Activated CD4-positive, alpha-beta T cell treated with anti-CD3 and anti-CD28 coated beads for 48 hours (primary cell): ENCODE data around the gene LRRC4B.
"Not testable (repeated sequence)": the region's sequence is repeated elsewhere in the genome, so short reads cannot be mapped to it uniquely, and the experiment has no call there.

ENCODE experiments used
- DNase-seq: peaks from one replicate; pipeline ENCODE4 v3.0.0-alpha.2; 2020

The LRRC4B gene

DNA sequence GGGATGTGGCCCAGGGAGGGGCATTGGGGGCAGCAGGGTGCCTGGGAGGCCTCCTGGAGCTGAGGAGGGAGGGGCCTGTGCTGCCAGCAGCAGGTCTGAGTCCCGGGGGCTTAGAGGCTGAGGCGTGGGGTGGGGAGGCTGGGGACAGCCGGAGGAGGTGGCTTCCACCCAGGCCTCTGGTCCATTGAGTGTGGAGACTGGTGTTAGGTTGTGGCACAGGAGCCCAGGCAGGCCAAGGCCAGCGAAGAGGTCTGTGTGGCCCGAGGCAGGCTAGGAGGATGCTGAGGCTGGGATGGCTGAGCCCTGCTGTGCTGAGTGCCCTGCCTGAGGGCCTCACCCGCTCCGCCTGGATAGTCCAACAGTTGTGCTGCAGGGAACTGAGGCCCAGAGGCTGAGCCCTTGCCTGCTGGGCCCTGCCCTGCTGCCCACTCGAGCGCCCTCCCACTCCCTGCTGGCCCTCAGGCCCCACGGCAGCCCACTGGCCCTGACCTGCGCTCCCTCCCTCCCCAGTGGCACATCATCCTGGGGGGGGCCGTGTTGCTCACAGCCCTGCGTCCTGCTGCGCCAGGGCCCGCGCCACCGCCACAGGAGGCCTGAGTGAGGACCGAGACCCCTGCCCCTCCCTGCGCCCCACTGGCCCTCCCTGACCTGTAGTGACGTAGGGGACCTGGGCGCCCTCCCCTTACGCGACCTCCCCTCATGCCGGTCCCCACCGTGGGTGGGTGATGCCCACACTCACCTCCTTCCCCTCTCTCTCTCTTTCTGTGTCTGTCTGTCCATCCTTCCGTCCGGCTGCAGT lies 86.7 kb downstream of the LRRC4B start:
- DNase-seq = no peak

DNA sequence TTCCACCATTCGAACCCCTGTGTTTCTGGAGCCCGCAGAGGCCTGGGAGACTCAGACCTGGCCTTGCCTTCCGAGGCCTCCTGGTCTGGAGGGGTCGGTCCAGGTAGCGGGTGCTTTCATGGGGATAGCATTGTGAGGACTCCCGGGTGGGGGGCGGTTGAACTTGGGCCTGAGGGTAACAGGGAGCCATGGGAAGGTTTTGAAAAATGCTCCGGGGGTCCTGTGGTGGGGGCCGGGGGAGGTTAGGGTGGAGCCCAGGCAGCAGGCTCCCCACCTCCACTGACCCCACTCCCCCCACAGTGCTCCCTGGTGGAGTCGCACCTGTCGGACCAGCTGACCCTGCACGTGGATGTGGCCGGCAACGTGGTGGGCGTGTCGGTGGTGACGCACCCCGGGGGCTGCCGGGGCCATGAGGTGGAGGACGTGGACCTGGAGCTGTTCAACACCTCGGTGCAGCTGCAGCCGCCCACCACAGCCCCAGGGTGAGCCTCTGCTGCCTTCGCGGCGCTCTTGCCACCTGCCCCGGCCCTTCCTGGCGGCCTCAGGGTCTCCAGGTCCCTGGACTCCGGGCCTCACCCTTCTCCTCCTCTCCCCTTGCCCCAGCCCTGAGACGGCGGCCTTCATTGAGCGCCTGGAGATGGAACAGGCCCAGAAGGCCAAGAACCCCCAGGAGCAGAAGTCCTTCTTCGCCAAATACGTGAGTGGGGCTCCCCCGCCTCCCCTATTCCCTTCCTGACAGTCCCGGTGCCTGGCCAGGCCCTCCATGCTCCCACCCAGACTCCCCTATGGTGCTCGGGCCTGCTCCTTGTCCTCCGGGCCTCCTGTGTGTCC lies 87.7 kb downstream of the LRRC4B start:
- no peak for DNase-seq

DNA sequence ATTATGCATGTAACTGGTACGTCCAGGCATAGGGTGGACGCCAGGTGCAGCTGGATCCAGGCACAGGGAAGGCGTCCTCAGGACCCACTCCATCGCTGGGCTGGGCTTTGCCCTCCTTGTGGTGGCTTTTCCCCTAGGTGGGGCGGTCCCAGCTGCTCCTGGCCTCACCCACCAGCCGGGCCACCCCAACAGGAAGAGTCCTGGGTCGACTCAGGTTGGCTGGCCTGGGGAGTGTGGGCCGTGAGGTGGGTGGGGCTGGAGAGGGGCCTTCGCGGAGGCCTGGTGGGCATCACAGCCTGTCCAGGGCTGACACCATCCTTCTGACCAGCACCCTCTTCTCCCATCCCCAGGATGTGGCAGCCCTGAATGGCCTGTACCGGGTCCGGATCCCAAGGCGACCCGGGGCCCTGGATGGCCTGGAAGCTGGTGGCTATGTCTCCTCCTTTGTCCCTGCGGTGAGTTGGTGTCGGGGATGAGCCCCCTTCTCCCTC lies 88.4 kb downstream of the LRRC4B start:
- no peak for DNase-seq

GRCh38 chr19:50478901-50479715 lies 89.1 kb downstream of the LRRC4B start:
- peak; percentile 55 for DNase-seq

DNA sequence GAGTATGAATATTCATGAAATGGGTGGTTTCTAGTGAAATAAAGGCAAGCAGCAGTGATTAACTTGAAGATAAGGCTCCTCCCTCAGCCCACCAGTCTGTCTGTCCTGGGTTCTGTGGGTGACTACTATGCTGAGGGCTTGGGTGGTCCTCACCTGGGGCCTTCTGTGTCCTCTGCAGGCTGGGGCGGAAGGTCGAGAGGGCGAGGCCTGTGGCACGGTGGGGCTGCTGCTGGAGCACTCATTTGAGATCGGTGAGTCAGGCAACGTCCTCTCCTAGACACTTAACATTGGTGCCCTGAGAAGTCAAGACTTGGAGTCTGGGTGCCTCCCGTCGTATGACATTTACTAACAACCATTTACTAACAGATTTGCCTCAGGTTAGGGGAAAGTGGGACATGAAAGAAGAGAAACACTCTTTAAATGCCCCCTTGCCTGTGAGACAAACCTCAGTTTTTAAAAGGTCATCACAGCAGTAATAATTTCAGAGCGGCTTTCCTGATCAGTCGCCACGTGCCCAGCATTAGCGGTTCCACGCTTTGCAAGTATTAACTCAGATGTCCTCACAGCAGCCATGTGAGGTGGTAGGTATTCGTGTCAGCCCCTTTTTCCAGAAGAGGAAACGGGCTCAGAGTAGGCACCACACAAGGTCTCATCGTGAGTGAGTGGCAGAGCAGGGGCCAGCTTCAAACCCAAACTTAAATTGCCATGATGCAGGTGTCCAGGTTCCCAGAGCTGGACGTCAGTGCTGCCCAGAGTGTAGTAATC lies 90.3 kb downstream of the LRRC4B start:
- no peak for DNase-seq

DNA sequence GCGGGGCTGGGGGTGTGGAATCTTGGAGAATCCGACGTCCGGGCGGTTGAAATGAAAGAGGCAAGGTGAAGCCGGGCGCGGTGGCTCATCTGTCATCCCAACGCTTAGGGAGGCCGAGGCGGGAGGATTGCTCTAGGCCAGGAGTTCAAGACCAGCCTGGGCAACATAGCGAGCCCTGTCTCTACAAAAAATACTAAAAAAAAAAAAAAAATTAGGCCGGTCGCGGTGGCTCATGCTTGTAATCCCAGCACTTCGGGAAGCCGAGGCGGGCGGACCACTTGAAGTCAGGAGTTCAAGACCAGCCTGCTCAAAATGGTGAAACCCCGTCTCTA lies 91.4 kb downstream of the LRRC4B start:
- DNase-seq = no peak

GRCh38 chr19:50476224-50476906 lies 91.9 kb downstream of the LRRC4B start, which contains the start of the genes EMC10 and GARIN5A:
EMC10 (plus strand) TSS chr19:50476507; CDS start chr19:50476545, 38 bp downstream.
GARIN5A (minus strand) TSS chr19:50476848; CDS start chr19:50476388, 460 bp downstream.
- peak; percentile 98 for DNase-seq

- DNase-seq = no peak
Measured at GRCh38 chr19:50475736-50476223, 92.5 kb downstream of the LRRC4B start.

- no peak for DNase-seq
Measured at GRCh38 chr19:50475101-50475568, 93.1 kb downstream of the LRRC4B start.

GRCh38 chr19:50473336-50473735 lies 94.9 kb downstream of the LRRC4B start:
- DNase-seq = not testable (repeated sequence)

DNA sequence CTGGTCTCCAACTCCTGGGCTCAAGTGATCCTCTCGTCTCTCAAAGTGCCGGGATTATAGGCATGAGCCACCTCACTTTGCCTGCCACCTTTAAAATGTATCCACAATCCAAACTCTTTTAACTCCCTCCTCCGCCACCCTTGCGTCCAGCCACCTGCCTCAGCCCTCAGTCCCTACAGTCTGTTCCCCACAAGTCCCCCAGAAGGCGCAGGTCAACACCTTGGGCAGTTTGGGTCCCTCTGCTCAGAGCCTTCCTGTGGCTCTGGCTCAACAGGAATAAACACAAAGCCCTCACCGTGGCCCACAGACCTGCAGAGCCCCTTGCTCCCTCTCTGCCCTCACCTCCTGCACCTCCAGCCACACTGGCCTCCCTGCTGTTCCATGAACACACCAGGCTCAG lies 99.4 kb downstream of the LRRC4B start:
- DNase-seq = no peak

GRCh38 chr19:50467566-50467965 lies 100.7 kb downstream of the LRRC4B start:
- no peak for DNase-seq
